ENCODE results near the gene DOK7.

DOK7 gene

DNA sequence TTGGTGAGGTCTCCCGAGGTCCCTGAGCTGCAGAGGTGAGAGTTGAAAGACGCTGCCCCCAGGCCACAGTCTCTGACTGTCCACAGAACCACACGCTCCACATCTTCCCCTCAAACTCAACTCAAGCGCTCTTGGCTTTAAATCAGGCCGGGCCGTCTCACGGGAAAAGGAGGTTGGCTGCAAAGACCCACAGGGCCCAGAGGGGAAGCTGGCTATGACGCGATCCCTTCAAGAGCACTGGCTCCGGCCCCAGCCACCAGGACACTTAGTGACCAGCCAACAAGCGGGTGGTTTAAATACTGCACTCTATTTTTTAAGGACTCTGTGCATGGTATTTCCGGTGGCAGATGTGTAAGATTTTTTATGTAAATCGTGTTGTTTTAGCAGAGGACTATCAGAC lies 49.2 kb downstream of the DOK7 start:
- H3K27ac ChIP-seq (ENCODE audit: low read length) = no peak overlapping the region
- H3K4me2 ChIP-seq (ENCODE audit: low read depth, low read length) = no peak overlapping the region
- no peaks in the 10 kb centered on the region for H3F3A ChIP-seq (ENCODE audit: insufficient read depth, low read length)
- no peak for DNase-seq
- no peak overlapping the region for H3K9ac ChIP-seq (ENCODE audit: low read length)
- H3K9me3 ChIP-seq (replicated peaks; ENCODE audit: insufficient read depth, low read length) = no peaks in the 10 kb centered on the region
- H4K20me1 ChIP-seq (ENCODE audit: insufficient read depth, low read length) = no peaks in the 10 kb centered on the region
- no peak overlapping the region for H2AFZ ChIP-seq (ENCODE audit: low read length)
- H3K27me3 ChIP-seq (replicated peaks; ENCODE audit: insufficient read depth, low read length) = no peaks in the 10 kb centered on the region
- no peaks in the 10 kb centered on the region for H3K9me2 ChIP-seq (replicated peaks; ENCODE audit: insufficient read depth, low read length)
- H3K4me3 ChIP-seq (ENCODE audit: low read length) = no peak overlapping the region
- no peaks in the 10 kb centered on the region for H3K79me2 ChIP-seq (ENCODE audit: low read length)
- no peaks in the 10 kb centered on the region for H3K4me1 ChIP-seq (ENCODE audit: low read length)
- no peaks in the 10 kb centered on the region; the same call in none of the 2 replicates for H3K36me3 ChIP-seq (replicated peaks; ENCODE audit: insufficient read depth, low read length)
- no peak for TF ChIP-seq EZH2phosphoT487 (IDR thresholded peaks at IDR 0.05; ENCODE audit: low read length)
- TF ChIP-seq EZH2 (optimal IDR thresholded peaks at IDR 0.05; ENCODE audit: low read depth, low read length) = no peak
- TF ChIP-seq, protein P1, sequence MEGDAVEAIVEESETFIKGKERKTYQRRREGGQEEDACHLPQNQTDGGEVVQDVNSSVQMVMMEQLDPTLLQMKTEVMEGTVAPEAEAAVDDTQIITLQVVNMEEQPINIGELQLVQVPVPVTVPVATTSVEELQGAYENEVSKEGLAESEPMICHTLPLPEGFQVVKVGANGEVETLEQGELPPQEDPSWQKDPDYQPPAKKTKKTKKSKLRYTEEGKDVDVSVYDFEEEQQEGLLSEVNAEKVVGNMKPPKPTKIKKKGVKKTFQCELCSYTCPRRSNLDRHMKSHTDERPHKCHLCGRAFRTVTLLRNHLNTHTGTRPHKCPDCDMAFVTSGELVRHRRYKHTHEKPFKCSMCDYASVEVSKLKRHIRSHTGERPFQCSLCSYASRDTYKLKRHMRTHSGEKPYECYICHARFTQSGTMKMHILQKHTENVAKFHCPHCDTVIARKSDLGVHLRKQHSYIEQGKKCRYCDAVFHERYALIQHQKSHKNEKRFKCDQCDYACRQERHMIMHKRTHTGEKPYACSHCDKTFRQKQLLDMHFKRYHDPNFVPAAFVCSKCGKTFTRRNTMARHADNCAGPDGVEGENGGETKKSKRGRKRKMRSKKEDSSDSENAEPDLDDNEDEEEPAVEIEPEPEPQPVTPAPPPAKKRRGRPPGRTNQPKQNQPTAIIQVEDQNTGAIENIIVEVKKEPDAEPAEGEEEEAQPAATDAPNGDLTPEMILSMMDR (IDR thresholded peaks at IDR 0.05; ENCODE audit: low read length) = no peak

DNA sequence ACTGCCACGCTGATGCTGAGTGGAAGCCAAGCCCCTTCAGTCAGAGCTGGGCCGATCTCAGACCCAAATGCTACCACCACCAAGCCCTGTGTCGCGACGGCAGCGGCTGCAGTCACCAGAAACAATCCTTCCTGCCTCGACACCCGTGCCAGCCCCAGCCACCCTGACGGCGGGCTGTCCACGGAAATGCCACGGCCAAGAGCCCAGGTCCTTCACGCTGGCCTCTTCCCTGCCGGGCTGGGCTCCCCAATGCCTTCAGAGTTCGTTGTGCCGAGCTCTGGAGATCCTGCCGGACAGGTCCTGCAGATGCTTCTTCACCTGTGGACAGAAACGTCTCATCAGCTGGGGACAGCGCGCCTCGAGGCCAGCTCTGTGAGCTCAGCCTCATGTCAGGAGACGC lies 49.6 kb downstream of the DOK7 start:
- Histone ChIP-seq H4K20me1 (ENCODE audit: insufficient read depth, low read length) (no peaks in the 10 kb centered on the region), H3F3A (ENCODE audit: insufficient read depth, low read length) (no peaks in the 10 kb centered on the region), H3K4me1 (ENCODE audit: low read length) (no peaks in the 10 kb centered on the region), H3K9ac (ENCODE audit: low read length) (no peak overlapping the region), H3K4me3 (ENCODE audit: low read length) (no peak overlapping the region), H3K27ac (ENCODE audit: low read length) (no peak overlapping the region), H3K36me3 (replicated peaks; ENCODE audit: insufficient read depth, low read length) (no peaks in the 10 kb centered on the region; the same call in 1 of the 2 replicates), H3K9me2 (replicated peaks; ENCODE audit: insufficient read depth, low read length) (no peaks in the 10 kb centered on the region), H3K27me3 (replicated peaks; ENCODE audit: insufficient read depth, low read length) (no peaks in the 10 kb centered on the region), H3K9me3 (replicated peaks; ENCODE audit: insufficient read depth, low read length) (no peaks in the 10 kb centered on the region), H3K79me2 (ENCODE audit: low read length) (no peaks in the 10 kb centered on the region), H2AFZ (ENCODE audit: low read length) (no peak overlapping the region), H3K4me2 (ENCODE audit: low read depth, low read length) (no peak overlapping the region)
- DNase-seq = no peak
- no peak for TF ChIP-seq EZH2phosphoT487 (IDR thresholded peaks at IDR 0.05; ENCODE audit: low read length)
- TF ChIP-seq EZH2 (optimal IDR thresholded peaks at IDR 0.05; ENCODE audit: low read depth, low read length) = no peak
- TF ChIP-seq, protein P1 (IDR thresholded peaks at IDR 0.05; ENCODE audit: low read length) = no peak

DNA sequence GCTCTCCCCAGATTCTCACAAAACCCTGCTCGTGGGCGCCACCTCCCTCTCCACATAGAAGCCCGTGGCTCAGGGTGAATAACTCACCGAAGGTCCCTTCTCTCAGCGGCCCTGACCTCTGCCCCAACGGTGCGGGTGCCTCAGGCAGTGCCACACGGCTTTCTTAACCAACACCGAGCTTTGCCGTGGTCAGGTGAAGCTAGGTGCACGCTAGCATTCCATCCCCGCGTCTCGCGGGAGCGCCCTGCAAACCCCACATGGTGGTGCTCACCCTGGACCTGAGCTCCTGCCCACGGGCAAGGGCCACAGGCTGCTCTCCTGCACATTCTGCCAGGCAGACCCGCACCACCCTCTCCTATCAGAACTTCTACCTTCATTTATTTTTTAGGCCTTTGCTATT lies 50.7 kb downstream of the DOK7 start:
- Histone ChIP-seq H3K9ac (ENCODE audit: low read length) (no peak overlapping the region), H3K36me3 (replicated peaks; ENCODE audit: insufficient read depth, low read length) (no peaks in the 10 kb centered on the region; the same call in 1 of the 2 replicates), H3K4me2 (ENCODE audit: low read depth, low read length) (no peak overlapping the region), H3K79me2 (ENCODE audit: low read length) (no peaks in the 10 kb centered on the region), H3K9me3 (replicated peaks; ENCODE audit: insufficient read depth, low read length) (no peaks in the 10 kb centered on the region), H3K4me3 (ENCODE audit: low read length) (no peak overlapping the region), H2AFZ (ENCODE audit: low read length) (no peak overlapping the region), H3K4me1 (ENCODE audit: low read length) (no peaks in the 10 kb centered on the region), H3F3A (ENCODE audit: insufficient read depth, low read length) (no peaks in the 10 kb centered on the region), H4K20me1 (ENCODE audit: insufficient read depth, low read length) (no peaks in the 10 kb centered on the region), H3K27ac (ENCODE audit: low read length) (no peak overlapping the region), H3K27me3 (replicated peaks; ENCODE audit: insufficient read depth, low read length) (no peaks in the 10 kb centered on the region), H3K9me2 (replicated peaks; ENCODE audit: insufficient read depth, low read length) (no peaks in the 10 kb centered on the region)
- no peak for DNase-seq
- TF ChIP-seq EZH2 (optimal IDR thresholded peaks at IDR 0.05; ENCODE audit: low read depth, low read length) (no peak), EZH2phosphoT487 (IDR thresholded peaks at IDR 0.05; ENCODE audit: low read length) (no peak)
- TF ChIP-seq, protein P1 (IDR thresholded peaks at IDR 0.05; ENCODE audit: low read length) = no peak

Data from MM.1S (cell line).